Effector memory CD8-positive, alpha-beta T cell (primary cell): ENCODE data around the gene TNRC6C.
A peak's percentile ranks its signal among the peaks of the same experiment; 100 is the strongest.

Experiments used
- ATAC-seq: fragments of 150-1000 bp; cut with Tn5 transposase; replicated peaks from 2 replicates; pipeline ENCODE4 v1.10.0; 2021; ENCODE audit warnings: mild to moderate bottlenecking, moderate library complexity
- DNase-seq, 3 experiments: peaks; one replicate each; pipeline ENCODE4 v3.0.0; 2021
- H3K27ac Mint-ChIP-seq, 2 donors: one replicate each; pipeline ENCODE4 v1.8.0; 2022; ENCODE audit warnings: mild to moderate bottlenecking in 2 of 2, mixed read lengths in 2 of 2, moderate library complexity in 2 of 2
- H3K27me3 Mint-ChIP-seq, 2 donors: one replicate each; pipeline ENCODE4 v1.8.0; 2022; ENCODE audit warnings: mixed read lengths in 2 of 2
- H3K36me3 Mint-ChIP-seq: one replicate; pipeline ENCODE4 v1.8.0; 2022; ENCODE audit warnings: mild to moderate bottlenecking, moderate library complexity, mixed read lengths; ENCODE audit not compliant: insufficient read depth
- H3K4me1 Mint-ChIP-seq, 2 donors: one replicate each; pipeline ENCODE4 v1.8.0; 2022; ENCODE audit warnings: low read depth in 2 of 2, mixed read lengths in 2 of 2
- H3K4me3 Mint-ChIP-seq, 2 donors: one replicate each; pipeline ENCODE4 v1.8.0; 2022; ENCODE audit warnings: mild to moderate bottlenecking in 2 of 2, mixed read lengths in 2 of 2, moderate library complexity in 2 of 2
- H3K9me3 Mint-ChIP-seq, 2 donors: one replicate each; pipeline ENCODE4 v1.8.0; 2022; ENCODE audit warnings: mixed read lengths in 2 of 2

Gene TNRC6C

GRCh38 chr17:77996256-77996655 lies 37.8 kb downstream of the TNRC6C start:
- no peaks in the 10 kb centered on the region for H3K9me3 Mint-ChIP-seq
- H3K36me3 Mint-ChIP-seq: peaks cover 3% of the 10 kb centered on the region
- no peak for ATAC-seq
- peak overlapping the region; percentile 13 to 79 for H3K27ac Mint-ChIP-seq
- no peak overlapping the region for H3K4me3 Mint-ChIP-seq
- no peaks in the 10 kb centered on the region for H3K27me3 Mint-ChIP-seq
- H3K4me1 Mint-ChIP-seq: peaks cover 35 to 59% of the 10 kb centered on the region in 2 donors
- DNase-seq: no peak

- H3K4me3 Mint-ChIP-seq: peak overlapping the region in 1 of 2 donors; percentile 3
- H3K36me3 Mint-ChIP-seq: peaks cover 9% of the 10 kb centered on the region
- peak overlapping the region; percentile 15 to 83 for H3K27ac Mint-ChIP-seq
- H3K4me1 Mint-ChIP-seq: peaks cover 39 to 76% of the 10 kb centered on the region in 2 donors
- DNase-seq (no peak), ATAC-seq (no peak)
- no peaks in the 10 kb centered on the region for H3K9me3 Mint-ChIP-seq
- no peaks in the 10 kb centered on the region for H3K27me3 Mint-ChIP-seq
These were observed 41.1 kb downstream of the TNRC6C start for GRCh38 chr17:77999413-78000173.

GRCh38 chr17:78000341-78000740 lies 41.8 kb downstream of the TNRC6C start:
- H3K4me1 Mint-ChIP-seq: peaks cover 33 to 69% of the 10 kb centered on the region in 2 donors
- no peaks in the 10 kb centered on the region for H3K9me3 Mint-ChIP-seq
- H3K4me3 Mint-ChIP-seq: no peak overlapping the region
- peaks cover 16% of the 10 kb centered on the region for H3K36me3 Mint-ChIP-seq
- DNase-seq (no peak), ATAC-seq (no peak)
- H3K27me3 Mint-ChIP-seq: no peaks in the 10 kb centered on the region
- no peak overlapping the region for H3K27ac Mint-ChIP-seq

GRCh38 chr17:78001182-78001581 lies 42.7 kb downstream of the TNRC6C start:
- Mint-ChIP-seq H3K36me3 (peaks cover 20% of the 10 kb centered on the region), H3K27me3 (no peaks in the 10 kb centered on the region), H3K9me3 (no peaks in the 10 kb centered on the region), H3K4me1 (peaks cover 31 to 64% of the 10 kb centered on the region in 2 donors), H3K4me3 (no peak overlapping the region), H3K27ac (peak overlapping the region; percentile 33 to 47)
- DNase-seq (no peak), ATAC-seq (no peak)

DNA sequence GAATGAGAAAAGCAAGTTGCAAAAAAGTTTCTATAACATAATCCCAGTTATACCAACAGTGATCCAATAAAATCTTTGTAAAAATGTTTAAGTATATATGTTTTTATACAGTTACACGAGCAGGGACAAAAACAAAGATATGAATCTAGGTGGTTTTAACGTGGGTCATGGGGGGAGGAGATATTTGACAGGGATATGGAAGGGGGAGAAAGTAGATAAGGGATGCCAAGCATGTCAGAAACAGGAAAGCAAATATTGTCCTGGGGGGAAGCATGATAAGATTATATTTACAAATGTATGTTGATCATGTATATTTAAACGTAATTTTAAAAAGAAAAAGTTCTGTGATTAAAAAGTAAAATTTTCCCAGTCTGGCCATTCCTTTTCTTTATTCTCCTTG lies 43.1 kb downstream of the TNRC6C start:
- Mint-ChIP-seq H3K27ac (peak overlapping the region; percentile 33 to 47), H3K36me3 (peaks cover 20% of the 10 kb centered on the region), H3K9me3 (no peaks in the 10 kb centered on the region), H3K27me3 (no peaks in the 10 kb centered on the region), H3K4me3 (no peak overlapping the region), H3K4me1 (peaks cover 30 to 66% of the 10 kb centered on the region in 2 donors)
- DNase-seq (no peak), ATAC-seq (no peak)

DNA sequence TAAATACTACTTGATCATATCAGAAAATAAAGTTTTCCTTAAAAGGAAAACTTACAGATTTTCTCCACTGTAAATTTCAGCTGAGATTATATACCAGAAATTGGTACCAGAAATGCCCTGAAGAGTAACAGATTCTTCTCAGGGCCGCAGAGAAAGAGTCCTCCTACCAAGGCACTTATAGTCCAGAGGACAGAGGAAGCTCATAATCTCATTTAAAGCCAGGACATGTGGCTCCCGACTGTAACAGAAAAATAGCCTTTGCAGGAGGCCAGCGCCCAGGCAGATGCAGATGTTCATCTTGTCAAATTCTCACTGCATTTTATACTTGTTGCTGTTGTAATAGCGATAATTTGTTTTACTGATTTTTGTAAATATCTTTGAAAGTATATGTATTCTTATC lies 43.7 kb downstream of the TNRC6C start:
- DNase-seq (no peak), ATAC-seq (no peak)
- H3K27ac Mint-ChIP-seq: peak overlapping the region in 1 of 2 donors; percentile 47
- no peaks in the 10 kb centered on the region for H3K9me3 Mint-ChIP-seq
- peaks cover 27 to 61% of the 10 kb centered on the region in 2 donors for H3K4me1 Mint-ChIP-seq
- no peak overlapping the region for H3K4me3 Mint-ChIP-seq
- H3K27me3 Mint-ChIP-seq: no peaks in the 10 kb centered on the region
- peaks cover 22% of the 10 kb centered on the region for H3K36me3 Mint-ChIP-seq

DNA sequence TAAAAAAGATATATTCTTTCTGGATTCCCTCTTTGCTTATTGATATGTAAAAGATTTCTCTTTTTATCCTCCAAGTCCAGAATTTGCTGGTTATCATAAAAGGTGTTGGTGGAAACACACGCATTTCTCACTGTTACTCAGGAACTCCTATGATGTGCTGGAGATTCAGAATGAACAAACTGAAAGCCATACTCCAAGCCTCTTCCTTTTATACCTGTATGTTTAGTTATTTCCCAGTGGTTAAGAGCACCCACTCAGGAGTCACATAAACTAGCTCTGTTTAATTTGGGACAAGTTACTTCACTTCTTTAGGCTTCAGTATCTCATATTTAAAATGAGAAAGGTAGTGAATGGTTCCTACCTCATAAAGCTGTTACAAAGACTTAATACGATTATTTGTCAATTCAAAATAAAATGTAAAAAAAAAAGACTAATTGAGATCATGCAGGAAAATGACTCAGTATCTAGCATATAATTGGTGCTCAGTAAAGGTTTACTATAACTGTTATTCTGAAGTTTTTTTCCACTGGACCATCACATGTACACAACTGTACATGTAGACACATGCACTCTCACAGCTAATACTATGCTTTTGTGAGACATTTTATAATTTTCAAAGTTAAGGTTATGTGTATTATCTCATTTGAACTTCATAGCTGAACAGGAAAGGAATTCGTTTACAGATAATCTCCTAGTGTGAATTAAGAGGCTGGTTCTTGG lies 47.1 kb downstream of the TNRC6C start:
- Mint-ChIP-seq H3K27ac (peak overlapping the region in 1 of 2 donors; percentile 64), H3K27me3 (no peaks in the 10 kb centered on the region), H3K36me3 (peaks cover 49% of the 10 kb centered on the region), H3K9me3 (no peaks in the 10 kb centered on the region), H3K4me1 (peaks cover 5 to 35% of the 10 kb centered on the region in 2 donors), H3K4me3 (no peak overlapping the region)
- ATAC-seq (no peak), DNase-seq (no peak)

- Mint-ChIP-seq H3K4me1 (peaks cover 8 to 28% of the 10 kb centered on the region in 2 donors), H3K27me3 (no peaks in the 10 kb centered on the region), H3K36me3 (peaks cover 53% of the 10 kb centered on the region), H3K27ac (peak overlapping the region in 1 of 2 donors; percentile 64), H3K9me3 (no peaks in the 10 kb centered on the region), H3K4me3 (no peak overlapping the region)
- DNase-seq (no peak), ATAC-seq (no peak)
These were observed 47.8 kb downstream of the TNRC6C start for GRCh38 chr17:78006338-78006737.

- Mint-ChIP-seq H3K27me3 (no peaks in the 10 kb centered on the region), H3K36me3 (peaks cover 58% of the 10 kb centered on the region), H3K4me1 (peaks cover 9 to 22% of the 10 kb centered on the region in 2 donors), H3K9me3 (no peaks in the 10 kb centered on the region), H3K27ac (peak overlapping the region in 1 of 2 donors; percentile 19), H3K4me3 (no peak overlapping the region)
- DNase-seq: no peak
- no peak for ATAC-seq
These were observed 49.1 kb downstream of the TNRC6C start for GRCh38 chr17:78007647-78008046.

GRCh38 chr17:78010759-78011158 lies 52.3 kb downstream of the TNRC6C start:
- Mint-ChIP-seq H3K27me3 (no peaks in the 10 kb centered on the region), H3K9me3 (no peaks in the 10 kb centered on the region), H3K4me1 (peaks cover 13 to 18% of the 10 kb centered on the region in 2 donors), H3K27ac (peak overlapping the region; percentile 54 to 74), H3K36me3 (peaks cover 42% of the 10 kb centered on the region), H3K4me3 (no peak overlapping the region)
- ATAC-seq: peak; percentile 42
- no peak for DNase-seq

GRCh38 chr17:78012428-78012827 lies 53.9 kb downstream of the TNRC6C start:
- no peak for ATAC-seq
- Mint-ChIP-seq H3K27ac (peak overlapping the region; percentile 8 to 54), H3K27me3 (no peaks in the 10 kb centered on the region)

GRCh38 chr17:78013683-78014467 lies 55.4 kb downstream of the TNRC6C start:
- peaks cover 28% of the 10 kb centered on the region for H3K36me3 Mint-ChIP-seq
- no peak overlapping the region for H3K4me3 Mint-ChIP-seq
- H3K27ac Mint-ChIP-seq: no peak overlapping the region
- DNase-seq (peak; percentile 42 to 53 (median 50)), ATAC-seq (peak; percentile 64)
- peaks cover 15 to 16% of the 10 kb centered on the region in 2 donors for H3K4me1 Mint-ChIP-seq
- H3K9me3 Mint-ChIP-seq: no peaks in the 10 kb centered on the region
- no peaks in the 10 kb centered on the region for H3K27me3 Mint-ChIP-seq

More at GRCh38 chr17:78012428-78012827, 53.9 kb downstream of the TNRC6C start:
- H3K4me3 Mint-ChIP-seq: no peak overlapping the region
- peaks cover 13 to 14% of the 10 kb centered on the region in 2 donors for H3K4me1 Mint-ChIP-seq
- no peak for DNase-seq
- H3K9me3 Mint-ChIP-seq: no peaks in the 10 kb centered on the region
- H3K36me3 Mint-ChIP-seq: peaks cover 38% of the 10 kb centered on the region

GRCh38 chr17:78014646-78015045 lies 56.1 kb downstream of the TNRC6C start:
- Mint-ChIP-seq H3K4me3 (no peak overlapping the region), H3K27me3 (no peaks in the 10 kb centered on the region), H3K9me3 (no peaks in the 10 kb centered on the region), H3K36me3 (peaks cover 20% of the 10 kb centered on the region), H3K4me1 (peaks cover 18 to 20% of the 10 kb centered on the region in 2 donors), H3K27ac (no peak overlapping the region)
- no peak for DNase-seq
- ATAC-seq: no peak
